HG02938 (cell line): ENCODE data around the gene ISX.

Experiments used
- ATAC-seq: cut with Tn5 transposase; IDR thresholded peaks from one replicate; pipeline ENCODE4 v1.9.1; 2021; ENCODE audit warnings: mild to moderate bottlenecking, moderate library complexity; ENCODE audit not compliant: unreplicated experiment

The ISX gene

DNA sequence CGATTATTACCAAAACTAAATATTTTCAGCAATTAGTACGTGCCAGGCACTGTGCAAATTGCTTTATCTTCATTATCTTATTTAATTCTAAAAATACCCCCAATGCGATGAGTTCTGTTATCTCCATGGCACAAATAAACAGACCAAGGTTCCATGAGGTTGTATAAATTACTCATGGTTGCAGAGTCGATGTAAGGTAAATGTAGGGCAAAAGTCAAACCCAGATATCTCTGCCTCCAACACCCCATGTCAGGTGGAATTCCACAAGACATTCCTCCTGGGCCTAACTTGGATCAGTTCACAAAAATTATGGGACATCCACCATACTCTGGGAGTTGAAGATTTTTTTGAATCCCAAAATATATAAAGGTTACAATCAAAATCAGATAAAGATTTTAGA is 43.7 kb downstream of the ISX start:
- ATAC-seq, result no peak

DNA sequence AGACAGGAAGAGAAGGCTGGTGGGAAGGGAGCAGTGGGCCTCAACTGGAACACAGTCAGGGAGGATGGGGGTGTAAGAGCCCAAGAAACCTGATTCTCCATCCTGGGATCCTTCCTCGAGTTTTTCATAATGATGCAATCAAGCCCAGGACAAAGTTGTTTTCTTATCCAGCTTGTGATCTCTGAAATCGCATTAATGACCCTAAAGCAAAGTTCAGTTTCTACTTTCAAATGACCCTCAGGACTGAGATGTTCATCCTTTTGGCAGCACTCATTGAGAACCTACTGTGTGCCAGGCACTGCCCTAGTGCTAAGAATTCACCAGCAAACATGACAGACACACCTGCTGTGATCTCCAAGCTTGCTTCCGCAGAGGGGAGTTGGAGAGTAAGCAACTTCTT is 45.3 kb downstream of the ISX start:
- ATAC-seq, result no peak

GRCh38 chr22:35113341-35113740 is 47.4 kb downstream of the ISX start:
- no peak for ATAC-seq

DNA sequence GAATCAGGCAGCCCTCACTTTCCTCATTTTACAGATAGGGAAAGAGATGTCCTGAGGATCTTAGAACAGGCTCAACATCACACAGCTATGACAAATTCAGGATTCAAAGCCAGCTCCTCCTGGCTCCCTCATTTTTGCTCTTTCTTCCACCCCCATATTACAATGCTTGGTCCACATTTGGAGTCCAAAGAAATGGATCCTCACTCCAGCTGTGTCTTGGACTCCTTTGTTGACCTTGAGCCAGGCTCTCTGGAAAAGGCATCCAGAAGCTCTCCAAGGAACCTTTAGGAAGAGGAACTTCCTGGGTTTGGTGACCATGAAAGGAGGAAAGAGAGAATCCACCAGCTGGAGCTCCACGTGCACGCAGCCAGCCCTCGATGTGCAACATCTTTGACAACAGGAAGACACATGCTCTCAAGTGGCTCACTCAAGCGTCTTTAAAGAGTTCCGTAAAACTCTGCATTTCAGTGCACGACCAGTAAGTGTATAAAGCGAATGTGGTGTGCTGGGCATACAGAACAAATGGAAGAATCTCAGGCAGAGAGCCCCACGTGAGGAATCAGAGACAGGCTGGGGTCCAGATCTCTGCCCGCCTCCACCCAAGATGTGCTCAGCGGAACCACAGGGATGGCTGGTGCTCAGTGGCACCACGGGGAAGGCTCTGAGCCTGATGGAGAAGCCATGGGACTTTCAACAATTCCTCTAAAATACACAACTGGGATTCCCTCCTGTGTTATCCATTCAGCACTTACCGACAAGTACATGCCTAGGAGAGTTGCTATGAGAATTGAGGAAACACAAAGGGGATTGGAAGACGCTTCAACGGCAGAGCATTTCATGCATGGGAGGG is 48.4 kb downstream of the ISX start:
- ATAC-seq, result no peak

DNA sequence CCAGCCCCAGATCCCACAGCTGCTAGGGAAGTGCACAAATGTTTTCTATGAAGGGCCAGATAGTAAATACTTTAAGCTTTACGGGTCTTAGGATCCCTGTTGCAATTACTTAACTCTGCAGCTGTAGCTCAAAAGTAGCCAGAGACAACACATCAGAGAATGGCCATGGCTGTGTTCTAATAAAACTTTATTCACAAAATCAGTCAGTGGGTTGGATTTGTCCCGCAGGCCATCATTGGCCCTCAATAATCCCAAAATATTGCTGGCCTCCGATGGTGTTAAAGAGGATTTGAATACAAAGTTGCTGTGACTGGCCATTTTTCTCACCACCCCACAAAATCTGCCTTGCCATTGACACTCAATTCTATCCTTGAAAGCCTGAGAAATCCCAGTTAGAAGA is 49.6 kb downstream of the ISX start:
- ATAC-seq, result no peak

DNA sequence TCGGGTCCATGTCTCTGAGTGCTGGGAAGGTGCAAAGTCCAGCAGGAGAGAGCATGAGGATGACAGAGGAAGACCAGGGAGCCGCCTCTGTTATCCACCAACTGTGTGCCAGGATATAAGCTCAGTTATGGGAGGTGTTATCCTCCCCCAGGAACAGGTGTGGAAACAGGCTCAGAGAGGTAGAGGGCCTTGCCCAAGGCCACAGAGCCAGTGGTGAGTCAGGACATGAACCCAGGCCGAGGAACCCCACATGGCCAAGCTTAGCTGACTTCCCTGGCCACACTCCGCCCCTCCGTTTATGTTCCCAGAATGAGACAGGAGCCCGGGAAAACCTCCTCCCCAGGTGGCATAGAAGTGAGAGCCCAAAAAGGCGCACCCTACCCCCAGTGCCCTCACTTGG is 50.3 kb downstream of the ISX start:
- ATAC-seq, result no peak

DNA sequence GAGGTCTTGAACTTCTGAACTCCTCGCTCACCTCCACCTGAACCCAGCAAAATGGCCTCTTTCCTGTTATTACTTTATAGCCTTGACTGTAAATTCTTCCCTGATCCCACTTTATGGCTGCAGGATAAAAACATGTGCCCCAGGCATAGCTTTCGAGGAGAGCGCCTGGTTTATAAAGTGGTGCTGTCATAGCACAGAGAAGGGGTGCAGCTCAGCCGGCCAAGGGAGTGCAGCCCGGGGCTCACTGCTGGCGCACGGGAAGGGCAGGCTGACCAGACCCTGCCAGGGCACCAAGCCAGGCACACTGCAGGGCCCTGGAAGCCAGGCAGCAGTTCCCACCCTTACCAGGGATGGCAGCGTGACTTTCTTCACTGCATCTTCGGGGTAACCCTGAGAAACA is 50.9 kb downstream of the ISX start:
- no peak for ATAC-seq

DNA sequence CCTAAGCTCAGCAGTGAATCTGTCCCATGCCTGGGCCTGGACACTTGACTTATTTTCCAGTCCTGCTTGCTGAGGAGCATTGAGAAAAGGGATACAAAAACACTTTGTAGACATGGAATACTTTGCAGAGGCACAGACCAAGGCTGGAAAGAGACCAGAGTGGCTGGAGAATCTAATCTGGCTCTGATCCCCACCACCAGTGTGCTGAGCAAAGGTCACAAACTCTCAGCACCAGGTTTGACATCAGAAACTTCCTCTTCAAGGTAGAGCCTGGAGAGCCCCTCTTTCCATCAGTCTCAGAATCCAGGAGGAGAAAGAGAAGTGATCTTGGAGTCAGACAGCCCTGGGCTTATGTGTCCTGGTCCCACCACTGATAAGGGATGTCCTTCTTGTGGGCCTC is 53.5 kb downstream of the ISX start:
- no peak for ATAC-seq

DNA sequence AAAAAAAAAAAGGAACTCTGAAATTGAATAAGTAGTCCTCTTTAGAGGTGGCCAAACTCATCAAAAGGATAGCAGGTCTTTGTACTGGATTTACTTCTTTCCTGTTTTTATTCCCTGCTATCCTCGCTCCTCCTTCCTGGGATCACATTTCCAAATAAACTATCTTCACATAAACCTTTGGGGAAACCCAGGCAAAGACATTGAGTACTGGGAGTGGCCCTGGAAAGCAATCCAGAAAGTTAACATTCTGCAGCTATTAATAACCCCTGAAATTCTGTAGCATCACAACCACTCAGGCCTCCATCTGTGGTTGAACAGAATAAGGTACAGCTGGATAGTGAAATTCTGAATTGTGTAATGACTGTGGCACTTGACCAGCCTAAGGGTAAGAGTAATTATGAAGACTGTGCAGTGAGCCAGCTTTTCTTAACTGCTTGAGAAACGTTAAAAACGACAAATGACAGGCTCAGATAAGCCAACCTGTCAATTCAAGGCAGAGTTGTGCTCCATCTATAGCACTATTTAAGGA is 58.8 kb downstream of the ISX start:
- no peak for ATAC-seq

GRCh38 chr22:35126993-35127392 is 61.0 kb downstream of the ISX start:
- peak; percentile 39 for ATAC-seq

GRCh38 chr22:35128637-35129036 is 62.7 kb downstream of the ISX start:
- ATAC-seq, result peak; percentile 61

DNA sequence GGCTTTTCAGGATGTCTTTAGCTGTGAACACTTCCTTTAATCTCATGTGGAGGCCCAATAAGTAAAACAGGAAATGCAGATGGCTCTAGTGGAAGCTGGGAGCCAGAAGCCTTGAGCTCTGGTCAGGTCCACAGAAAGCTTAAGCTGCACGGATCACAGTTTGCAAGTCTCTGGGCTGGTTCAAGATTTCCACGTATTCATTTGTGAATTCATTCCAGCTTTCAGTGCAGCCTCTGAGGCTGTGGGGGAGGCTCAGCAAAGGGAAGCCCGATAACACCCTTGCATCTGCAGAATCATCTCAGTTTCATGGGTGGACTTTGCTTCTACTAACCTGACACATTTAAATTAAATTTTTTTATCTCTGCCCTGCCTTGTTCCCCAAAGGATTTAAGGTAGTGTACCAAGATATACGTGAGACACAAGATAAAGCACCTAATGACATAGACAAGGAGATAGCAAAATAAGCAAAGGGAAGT is 65.6 kb downstream of the ISX start:
- ATAC-seq, result no peak

GRCh38 chr22:35132568-35132967 is 66.6 kb downstream of the ISX start:
- no peak for ATAC-seq

DNA sequence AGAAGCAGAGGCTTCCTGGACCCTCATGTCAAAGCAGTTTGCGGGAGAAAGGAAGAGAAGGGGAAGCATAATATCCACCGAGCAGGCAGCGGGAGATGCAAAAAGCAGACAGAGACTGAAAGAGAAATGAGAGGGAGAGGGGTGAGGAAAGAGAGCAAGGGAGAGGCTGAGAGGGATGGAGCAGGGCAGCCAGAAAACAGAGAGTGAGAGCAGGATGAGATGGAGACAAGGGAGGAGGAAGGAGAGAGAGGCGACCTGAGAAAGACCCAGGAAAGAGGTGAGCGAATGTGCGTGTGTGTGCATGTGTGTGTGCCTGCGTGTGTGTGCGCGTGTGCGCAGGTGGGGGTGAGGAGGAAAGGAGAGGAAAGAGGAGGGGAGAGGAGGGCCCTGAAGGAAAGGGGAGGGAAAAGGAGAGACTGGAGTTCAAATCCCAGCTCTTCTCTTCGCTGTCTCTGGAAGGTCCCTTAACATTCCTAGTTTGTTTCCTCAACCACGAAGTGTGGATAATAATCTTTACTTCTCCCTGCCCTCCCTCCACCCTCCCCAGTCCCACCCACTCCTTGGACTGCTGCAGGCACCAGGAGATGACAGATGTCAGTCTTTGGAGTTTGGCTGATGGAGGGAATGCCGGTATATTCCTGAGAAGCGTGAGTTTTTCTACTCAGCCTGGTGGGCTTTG is 67.9 kb downstream of the ISX start:
- no peak for ATAC-seq

- ATAC-seq, result no peak
Observed at GRCh38 chr22:35134637-35135036, 68.7 kb downstream of the ISX start.

GRCh38 chr22:35135165-35135564 is 69.2 kb downstream of the ISX start:
- ATAC-seq, result no peak
